NCI-H2196 treated with DMSO at 0.1 percent for 48 hours (cell line): Measurements from ENCODE around the gene OTULIN.

Experiments used
- DNase-seq: peaks from one replicate; lab custom pipeline; 2025; ENCODE audit not compliant: unreplicated experiment; lab: John Stamatoyannopoulos, UW

The OTULIN gene

GRCh38 chr5:14667770-14668169, 3.3 kb downstream of the OTULIN start:
- no peak for DNase-seq

DNA sequence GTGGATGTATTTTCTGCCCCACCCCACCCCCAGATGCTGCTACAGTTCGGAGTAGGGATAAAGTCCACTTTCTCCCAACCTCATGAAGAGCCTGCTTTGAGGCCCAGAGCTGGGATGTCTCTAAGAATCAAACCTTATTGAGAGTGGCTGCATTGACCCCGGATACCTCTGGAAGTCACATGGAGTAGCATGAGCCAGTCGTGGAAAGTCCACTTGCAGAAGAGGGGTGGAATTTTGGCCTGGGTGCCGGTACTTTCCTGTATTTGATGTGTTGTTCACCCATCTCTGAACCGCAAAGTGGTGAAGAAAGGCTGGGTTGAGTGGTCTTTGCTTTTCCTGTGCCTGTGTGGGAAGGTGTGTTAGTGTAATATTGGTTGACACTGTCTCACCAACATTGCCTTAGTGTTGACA, 3.7 kb downstream of the OTULIN start:
- DNase-seq, result no peak

- no peak for DNase-seq
Measured at GRCh38 chr5:14669415-14669814, 4.9 kb downstream of the OTULIN start.

- no peak for DNase-seq
Measured at GRCh38 chr5:14669975-14670374, 5.5 kb downstream of the OTULIN start.

GRCh38 chr5:14671414-14671813, 6.9 kb downstream of the OTULIN start:
- DNase-seq, result peak; percentile 10

DNA sequence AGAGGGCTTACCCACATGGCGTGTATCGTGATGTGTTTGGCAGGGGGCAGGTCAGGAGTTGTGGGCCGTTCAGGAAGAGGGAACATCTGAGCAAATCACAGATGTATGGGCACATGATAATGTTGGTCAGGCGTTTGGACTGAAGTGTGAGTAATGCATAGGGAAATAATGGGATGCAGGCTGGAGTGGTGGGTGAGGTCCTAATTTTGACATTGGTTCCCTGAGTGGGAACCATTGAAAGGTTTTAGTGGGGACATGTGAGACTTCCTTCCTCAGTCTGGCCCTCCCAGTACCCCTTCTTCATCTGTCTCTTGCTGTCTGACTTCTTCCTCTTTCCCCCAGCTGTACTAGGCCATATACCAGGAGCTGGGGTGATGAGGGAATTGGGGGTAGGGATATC, 7.6 kb downstream of the OTULIN start:
- DNase-seq, result no peak

- no peak for DNase-seq
Measured at GRCh38 chr5:14672484-14673394, 8.2 kb downstream of the OTULIN start.

DNA sequence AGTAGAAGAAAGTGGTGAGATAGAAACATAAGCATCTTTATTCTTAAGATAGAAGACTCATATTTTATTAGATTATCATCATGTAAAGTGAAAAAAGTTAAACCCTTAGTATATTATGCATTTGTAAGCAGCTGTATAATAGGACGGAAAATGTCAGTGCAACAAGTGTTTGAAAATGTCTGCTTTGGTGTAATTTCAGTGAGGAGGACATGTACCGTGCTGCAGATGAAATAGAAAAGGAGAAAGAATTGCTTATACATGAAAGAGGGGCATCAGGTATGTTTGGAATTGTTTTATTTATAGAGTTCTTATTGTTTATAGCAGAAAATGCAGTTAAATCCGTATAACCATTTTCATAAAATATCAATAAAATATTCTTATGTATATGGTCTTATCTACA, 8.9 kb downstream of the OTULIN start:
- no peak for DNase-seq

DNA sequence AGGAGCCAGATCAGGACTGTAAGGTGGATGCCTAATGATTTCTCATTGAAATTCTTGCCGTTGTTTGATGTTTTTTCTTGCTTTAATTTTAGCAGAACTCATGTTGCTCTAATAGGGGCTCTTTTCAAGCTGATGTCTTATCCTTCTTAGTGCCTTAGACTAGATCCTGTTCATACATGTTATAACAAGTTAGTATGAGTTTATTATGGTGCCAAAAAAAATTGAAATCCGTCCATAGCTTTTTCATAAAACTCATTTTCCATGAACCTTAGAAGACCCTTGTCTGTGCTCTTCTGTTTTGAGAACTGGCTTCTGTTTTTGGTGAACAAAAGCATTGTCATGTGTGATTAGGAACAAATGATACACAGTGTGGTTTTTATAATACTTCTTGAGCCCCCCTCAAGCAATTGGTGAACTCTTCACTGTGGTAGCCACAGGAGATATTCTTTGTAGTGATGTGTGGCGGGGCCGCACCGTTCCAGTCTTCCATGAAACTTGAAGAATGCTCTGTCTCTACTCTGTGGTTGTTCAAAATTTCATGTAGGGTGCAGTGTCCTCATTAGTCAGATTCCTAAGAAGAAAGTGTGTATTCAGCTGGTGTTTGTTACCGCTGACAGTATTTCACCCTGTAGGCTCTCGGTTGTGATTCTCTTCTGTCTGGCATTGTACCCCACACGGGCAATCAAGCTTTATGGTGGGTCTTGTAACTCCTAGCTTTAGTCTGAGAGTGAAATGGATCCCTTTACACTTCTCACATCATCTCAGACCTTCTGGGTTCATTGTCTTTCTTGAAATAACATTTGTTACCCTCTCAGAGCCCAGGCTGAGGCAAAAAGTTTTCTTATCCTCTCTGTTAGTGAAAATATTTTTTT, 10.7 kb downstream of the OTULIN start:
- DNase-seq, result no peak

DNA sequence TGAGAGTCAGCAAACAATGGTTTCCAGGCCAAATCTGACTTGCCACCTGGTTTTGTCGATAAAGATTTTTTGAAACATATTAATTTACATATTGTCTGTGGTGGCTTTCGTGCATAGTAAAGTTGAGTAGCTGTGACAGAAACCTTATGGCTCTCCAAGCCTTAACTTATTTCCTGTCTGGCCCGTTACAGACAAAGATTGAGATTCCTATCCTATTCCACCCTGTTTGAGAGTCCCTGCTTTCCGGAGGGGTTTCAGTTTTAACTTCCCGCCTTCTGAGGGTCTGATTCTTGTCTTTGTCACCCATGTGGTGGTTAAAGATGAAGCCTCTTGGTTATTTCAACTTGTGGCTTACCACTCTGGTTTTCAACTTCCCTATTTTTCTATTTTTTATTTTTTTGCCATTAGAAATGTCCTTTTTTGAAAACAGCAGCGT, 11.4 kb downstream of the OTULIN start:
- DNase-seq, result no peak

DNA sequence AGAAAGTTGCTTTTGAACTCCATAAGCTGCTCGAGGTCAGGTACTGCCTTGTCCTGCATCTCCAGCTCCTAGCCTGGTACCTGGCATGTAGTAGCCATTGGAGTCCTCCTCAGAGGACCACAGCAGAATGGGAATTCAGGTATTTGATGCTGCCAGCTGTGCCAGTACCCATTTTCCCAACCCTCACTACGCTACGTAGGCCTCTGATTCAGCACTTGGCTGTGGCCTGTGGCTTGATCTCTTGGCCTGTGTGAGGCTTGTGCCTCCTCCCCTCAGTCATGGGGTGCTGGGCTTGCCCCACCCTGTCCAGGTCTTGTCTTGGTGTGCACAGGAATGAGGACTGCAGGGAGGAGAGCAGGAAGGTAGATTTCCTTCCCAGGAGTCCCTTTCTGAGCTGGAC, 11.8 kb downstream of the OTULIN start:
- no peak for DNase-seq

DNA sequence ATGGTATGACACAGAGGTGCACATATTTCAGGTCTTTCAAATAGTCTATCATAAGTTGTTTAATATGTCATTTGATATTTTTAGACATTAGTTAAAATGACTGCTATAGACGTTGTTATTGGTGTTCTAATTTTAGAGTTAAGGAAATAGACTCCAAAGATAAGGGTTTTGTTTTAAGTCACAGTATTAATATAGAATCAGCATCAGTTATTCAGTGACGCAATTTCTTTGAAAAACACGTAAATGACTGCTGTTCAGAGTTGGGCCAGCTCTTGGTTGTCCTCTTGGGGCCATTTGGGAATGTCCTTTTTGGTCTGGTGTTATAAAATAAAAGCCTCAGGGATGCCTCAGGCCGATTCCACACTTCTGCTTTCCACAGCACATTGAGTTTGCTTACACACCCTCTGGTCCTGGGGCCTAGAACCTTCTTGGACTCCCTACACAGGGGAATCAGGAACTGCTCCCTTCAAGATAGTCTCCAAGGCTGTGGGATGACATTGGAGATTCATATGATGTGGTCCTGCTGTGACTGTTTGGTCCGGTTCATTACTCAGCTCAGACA, 14.3 kb downstream of the OTULIN start:
- DNase-seq, result no peak

DNA sequence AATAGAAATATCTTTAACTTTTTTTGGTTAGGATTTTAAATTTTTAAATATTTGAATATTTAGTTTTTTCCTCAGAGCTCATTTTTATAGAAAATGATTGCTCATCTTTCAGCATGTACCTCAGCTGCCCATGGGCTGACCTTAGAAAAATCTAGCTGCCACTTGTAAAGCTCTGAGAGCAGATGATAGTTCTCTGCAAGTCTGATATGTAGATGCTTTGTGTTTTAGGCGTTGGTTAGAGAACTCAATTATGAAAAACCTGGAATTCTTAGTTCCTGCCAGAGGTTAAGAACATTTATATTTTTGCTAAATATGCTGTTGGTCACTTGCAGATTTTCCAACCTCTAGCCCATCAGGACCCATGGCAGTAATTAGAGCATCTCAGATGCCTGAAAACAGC, 15.1 kb downstream of the OTULIN start:
- DNase-seq, result no peak

GRCh38 chr5:14681236-14681752, 16.8 kb downstream of the OTULIN start:
- DNase-seq, result no peak

DNA sequence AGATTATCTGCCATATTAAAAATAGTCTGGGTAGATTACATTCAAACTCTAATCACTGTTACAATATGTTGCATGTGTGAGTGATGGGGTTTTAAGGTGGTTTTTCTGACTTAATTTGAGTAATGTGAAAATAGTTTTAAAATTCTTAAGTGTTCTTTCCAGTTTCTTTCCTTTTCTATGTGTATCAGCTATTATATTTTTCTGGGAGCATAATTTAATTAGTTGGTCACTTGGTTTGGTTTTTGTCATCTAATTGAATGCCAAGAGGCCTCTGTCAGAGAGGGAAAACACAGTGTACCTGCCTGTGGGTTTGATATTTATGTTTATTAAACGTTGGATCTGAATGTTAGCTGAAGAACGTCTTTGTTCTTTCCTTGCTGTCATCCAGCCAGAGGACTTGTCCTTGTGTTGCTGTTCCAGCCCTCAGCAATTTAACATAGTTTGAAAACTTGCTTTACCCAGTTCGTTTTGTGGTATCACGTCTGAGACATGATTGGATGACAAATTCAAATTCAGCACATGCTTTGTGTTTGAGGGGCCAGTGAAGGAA, 19.5 kb downstream of the OTULIN start:
- DNase-seq, result no peak

GRCh38 chr5:14684757-14685156, 20.2 kb downstream of the OTULIN start:
- DNase-seq, result no peak

DNA sequence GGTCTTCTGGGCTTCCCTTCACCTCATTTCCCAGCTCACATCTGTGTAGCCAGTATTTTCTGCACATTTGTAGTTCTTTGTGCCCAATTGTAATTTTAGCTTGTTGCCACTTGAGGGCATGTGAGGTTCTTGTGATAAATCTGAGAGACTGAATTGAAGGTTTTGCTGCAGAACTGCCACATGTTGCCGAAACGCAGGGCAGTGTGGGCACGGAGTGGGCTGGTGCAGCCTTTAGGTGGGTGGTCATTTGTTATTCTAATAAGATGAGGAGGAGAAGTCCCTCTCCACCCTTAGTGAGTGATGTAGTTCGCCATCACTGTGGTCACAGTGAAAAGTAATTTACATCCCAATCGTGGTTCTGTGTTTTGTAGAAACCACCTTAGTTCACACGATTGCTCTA, 21.2 kb downstream of the OTULIN start:
- DNase-seq, result no peak

- DNase-seq, result no peak
Measured at GRCh38 chr5:14686517-14686916, 22.0 kb downstream of the OTULIN start.

- DNase-seq, result no peak
Measured at GRCh38 chr5:14687023-14687665, 22.6 kb downstream of the OTULIN start.

DNA sequence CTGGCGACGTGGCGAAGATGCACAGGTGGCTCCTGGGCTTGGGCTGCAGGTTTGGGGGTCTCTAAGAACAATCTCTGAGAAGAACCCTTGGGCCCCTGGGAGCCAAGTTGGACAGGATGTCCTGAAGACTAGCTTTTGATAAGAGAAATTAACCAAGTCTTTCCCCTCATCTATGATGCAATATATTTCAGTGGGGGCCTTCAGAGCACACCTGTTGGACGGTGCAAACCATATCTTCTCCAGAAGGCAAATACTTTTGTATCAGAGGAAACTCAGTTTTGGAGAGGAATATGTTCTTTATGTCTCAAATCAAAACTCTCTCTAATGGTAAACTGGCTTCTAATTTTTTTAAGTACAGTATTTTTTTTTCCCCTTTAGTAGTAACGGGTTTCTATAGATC, 28.6 kb downstream of the OTULIN start:
- no peak for DNase-seq

- DNase-seq, result no peak
Measured at GRCh38 chr5:14695152-14695551, 30.6 kb downstream of the OTULIN start.
